ENCODE data around the gene CHRNE. TPM values are rescaled to one million over a fixed set of nuclear protein-coding genes. Genes with fewer than 3 reads are reported as not detected.

The CHRNE gene
- total and polyA plus RNA-seq, 2 of the 13 experiments (the other 11 are each of a cell fraction or from before 2014, with no cell fraction given), result 0.53 to 0.59 TPM

GRCh38 chr17:4950075-4950745 lies 47.3 kb upstream of the CHRNE start (continued):
- no peak for TF ChIP-seq ZXDC (CRISPR knock-in tag; IDR thresholded peaks at IDR 0.05)
- TF ChIP-seq RXRA (CRISPR knock-in tag; IDR thresholded peaks at IDR 0.05), result 0 out of 2 replicates have a peak, but pooled peaks have one; percentile 7
- peak; percentile 40; the same call in 1 of the 2 replicates for TF ChIP-seq SAP130 (CRISPR knock-in tag; IDR thresholded peaks at IDR 0.05; ENCODE audit: low read depth)
- TF ChIP-seq HDAC1 (CRISPR knock-in tag; IDR thresholded peaks at IDR 0.05), result 0 out of 2 replicates have a peak, but pooled peaks have one; percentile 20
- TF ChIP-seq, protein P1, sequence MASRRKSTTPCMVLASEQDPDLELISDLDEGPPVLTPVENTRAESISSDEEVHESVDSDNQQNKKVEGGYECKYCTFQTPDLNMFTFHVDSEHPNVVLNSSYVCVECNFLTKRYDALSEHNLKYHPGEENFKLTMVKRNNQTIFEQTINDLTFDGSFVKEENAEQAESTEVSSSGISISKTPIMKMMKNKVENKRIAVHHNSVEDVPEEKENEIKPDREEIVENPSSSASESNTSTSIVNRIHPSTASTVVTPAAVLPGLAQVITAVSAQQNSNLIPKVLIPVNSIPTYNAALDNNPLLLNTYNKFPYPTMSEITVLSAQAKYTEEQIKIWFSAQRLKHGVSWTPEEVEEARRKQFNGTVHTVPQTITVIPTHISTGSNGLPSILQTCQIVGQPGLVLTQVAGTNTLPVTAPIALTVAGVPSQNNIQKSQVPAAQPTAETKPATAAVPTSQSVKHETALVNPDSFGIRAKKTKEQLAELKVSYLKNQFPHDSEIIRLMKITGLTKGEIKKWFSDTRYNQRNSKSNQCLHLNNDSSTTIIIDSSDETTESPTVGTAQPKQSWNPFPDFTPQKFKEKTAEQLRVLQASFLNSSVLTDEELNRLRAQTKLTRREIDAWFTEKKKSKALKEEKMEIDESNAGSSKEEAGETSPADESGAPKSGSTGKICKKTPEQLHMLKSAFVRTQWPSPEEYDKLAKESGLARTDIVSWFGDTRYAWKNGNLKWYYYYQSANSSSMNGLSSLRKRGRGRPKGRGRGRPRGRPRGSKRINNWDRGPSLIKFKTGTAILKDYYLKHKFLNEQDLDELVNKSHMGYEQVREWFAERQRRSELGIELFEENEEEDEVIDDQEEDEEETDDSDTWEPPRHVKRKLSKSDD (CRISPR knock-in tag; IDR thresholded peaks at IDR 0.05; ENCODE audit: low read depth), result no peak
- peak; percentile 50; the same call in 1 of the 2 replicates for TF ChIP-seq GABPB1 (CRISPR knock-in tag; IDR thresholded peaks at IDR 0.05)
- TF ChIP-seq FOXJ3 (CRISPR knock-in tag; IDR thresholded peaks at IDR 0.05; ENCODE audit: borderline replicate concordance), result 0 out of 2 replicates have a peak, but pooled peaks have one; percentile 32
- TF ChIP-seq ASH2L (IDR thresholded peaks at IDR 0.05; ENCODE audit: insufficient read length, low read depth, low read length), result peak; percentile 52
- peak; percentile 48; the same call in 1 of the 2 replicates for TF ChIP-seq ZSCAN20 (CRISPR knock-in tag; IDR thresholded peaks at IDR 0.05; ENCODE audit: borderline replicate concordance)
- TF ChIP-seq HOXD1 (CRISPR knock-in tag; IDR thresholded peaks at IDR 0.05), result 0 out of 2 replicates have a peak, but pooled peaks have one; percentile 17
- TF ChIP-seq, protein P2, sequence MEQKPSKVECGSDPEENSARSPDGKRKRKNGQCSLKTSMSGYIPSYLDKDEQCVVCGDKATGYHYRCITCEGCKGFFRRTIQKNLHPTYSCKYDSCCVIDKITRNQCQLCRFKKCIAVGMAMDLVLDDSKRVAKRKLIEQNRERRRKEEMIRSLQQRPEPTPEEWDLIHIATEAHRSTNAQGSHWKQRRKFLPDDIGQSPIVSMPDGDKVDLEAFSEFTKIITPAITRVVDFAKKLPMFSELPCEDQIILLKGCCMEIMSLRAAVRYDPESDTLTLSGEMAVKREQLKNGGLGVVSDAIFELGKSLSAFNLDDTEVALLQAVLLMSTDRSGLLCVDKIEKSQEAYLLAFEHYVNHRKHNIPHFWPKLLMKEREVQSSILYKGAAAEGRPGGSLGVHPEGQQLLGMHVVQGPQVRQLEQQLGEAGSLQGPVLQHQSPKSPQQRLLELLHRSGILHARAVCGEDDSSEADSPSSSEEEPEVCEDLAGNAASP (CRISPR knock-in tag; IDR thresholded peaks at IDR 0.05; ENCODE audit: borderline replicate concordance), result peak; percentile 3; the same call in 1 of the 2 replicates
- TF ChIP-seq AKAP8 (CRISPR knock-in tag; IDR thresholded peaks at IDR 0.05), result 0 out of 2 replicates have a peak, but pooled peaks have one; percentile 0
- TF ChIP-seq REL (CRISPR knock-in tag; conservative IDR thresholded peaks at IDR 0.05), result 0 out of 2 replicates have a peak, but pooled peaks have one; percentile 16
- TF ChIP-seq ZNF776 (CRISPR knock-in tag; IDR thresholded peaks at IDR 0.05), result 0 out of 2 replicates have a peak, but pooled peaks have one; percentile 34
- peak; percentile 4 for TF ChIP-seq YY1 (IDR thresholded peaks at IDR 0.05; ENCODE audit: insufficient read depth, insufficient replicate concordance, low read depth, low read length)
- no peak for TF ChIP-seq DNMT3B (CRISPR knock-in tag; conservative IDR thresholded peaks at IDR 0.05)
- TF ChIP-seq ZNF567 (CRISPR knock-in tag; IDR thresholded peaks at IDR 0.05; ENCODE audit: borderline replicate concordance), result 0 out of 2 replicates have a peak, but pooled peaks have one; percentile 32
- TF ChIP-seq ZNF563 (CRISPR knock-in tag; IDR thresholded peaks at IDR 0.05), result no peak; the same call in 1 of the 2 replicates
- no peak for TF ChIP-seq GATAD2A (CRISPR knock-in tag; IDR thresholded peaks at IDR 0.05)
- no peak for TF ChIP-seq ESRRA (CRISPR knock-in tag; IDR thresholded peaks at IDR 0.05; ENCODE audit: low read depth)
- TF ChIP-seq SMAD3 (CRISPR knock-in tag; IDR thresholded peaks at IDR 0.05), result 0 out of 2 replicates have a peak, but pooled peaks have one; percentile 20
- peak; percentile 58; the same call in 1 of the 2 replicates for TF ChIP-seq SNAI1 (CRISPR knock-in tag; IDR thresholded peaks at IDR 0.05; ENCODE audit: borderline replicate concordance)
- no peak for TF ChIP-seq DPF2 (CRISPR knock-in tag; IDR thresholded peaks at IDR 0.05; ENCODE audit: borderline replicate concordance, low read depth)
